Hematopoietic multipotent progenitor cell treated with erythropoietin and hydrocortisone succinate and interleukin-3 and kit ligand, for 8 days (in vitro differentiated cells): ENCODE data around the gene EFCAB6.
A peak's percentile ranks its signal among the peaks of the same experiment; 100 is the strongest.

Experiments used
- DNase-seq: peaks from one replicate; pipeline ENCODE4 v3.0.0-alpha.2; 2015

Gene EFCAB6

GRCh38 chr22:43812149-43812842 is at the start of gene EFCAB6:
TSS of gene EFCAB6 (minus strand) at chr22:43812305. CDS start at chr22:43782318, 29,987 bp downstream.
- DNase-seq: peak; percentile 92

- no peak for DNase-seq
Observed at GRCh38 chr22:43861529-43861928, 49.4 kb upstream of the EFCAB6 start.

GRCh38 chr22:43860831-43861230 is 48.7 kb upstream of the EFCAB6 start:
- no peak for DNase-seq

GRCh38 chr22:43860126-43860525 is 48.0 kb upstream of the EFCAB6 start:
- DNase-seq: no peak

GRCh38 chr22:43859621-43860020 is 47.5 kb upstream of the EFCAB6 start:
- no peak for DNase-seq

GRCh38 chr22:43859176-43859575 is 47.1 kb upstream of the EFCAB6 start:
- DNase-seq: no peak

- no peak for DNase-seq
Observed at GRCh38 chr22:43858156-43858895, 46.2 kb upstream of the EFCAB6 start.

- no peak for DNase-seq
Observed at GRCh38 chr22:43857367-43857766, 45.3 kb upstream of the EFCAB6 start.

GRCh38 chr22:43855431-43855830 is 43.3 kb upstream of the EFCAB6 start:
- no peak for DNase-seq

GRCh38 chr22:43854786-43855271 is 42.7 kb upstream of the EFCAB6 start:
- DNase-seq: no peak

GRCh38 chr22:43854121-43854785 is 42.1 kb upstream of the EFCAB6 start:
- no peak for DNase-seq

GRCh38 chr22:43853328-43853931 is 41.3 kb upstream of the EFCAB6 start:
- DNase-seq: peak; percentile 5

- no peak for DNase-seq
Observed at GRCh38 chr22:43852573-43853327, 40.6 kb upstream of the EFCAB6 start.

- no peak for DNase-seq
Observed at GRCh38 chr22:43851979-43852307, 39.8 kb upstream of the EFCAB6 start.

- no peak for DNase-seq
Observed at GRCh38 chr22:43851058-43851978, 39.2 kb upstream of the EFCAB6 start.

GRCh38 chr22:43850529-43850928 is 38.4 kb upstream of the EFCAB6 start:
- no peak for DNase-seq

- no peak for DNase-seq
Observed at GRCh38 chr22:43849731-43850130, 37.6 kb upstream of the EFCAB6 start.

GRCh38 chr22:43848366-43849171 is 36.5 kb upstream of the EFCAB6 start:
- DNase-seq: no peak

- DNase-seq: no peak
Observed at GRCh38 chr22:43847376-43848289, 35.5 kb upstream of the EFCAB6 start.

GRCh38 chr22:43846966-43847365 is 34.9 kb upstream of the EFCAB6 start:
- no peak for DNase-seq
